H1 (cell line): Measurements from ENCODE around the gene CLCA4. TPM values are rescaled to one million over a fixed set of nuclear protein-coding genes. Genes with fewer than 3 reads are reported as not detected.

Source experiments
- ASH2L ChIP-seq: fragments of 200-600, 300-600 bp; sonication (generic); IDR thresholded peaks from one replicate; pipeline ENCODE4 v1.7.1; 2017; ENCODE audit warnings: low read length
- CHD1 ChIP-seq: IDR thresholded peaks from 2 replicates; pipeline ENCODE4 v1.6.1; 2012; ENCODE audit warnings: low read depth, low read length, improper control_type of control experiment
- FOSL1 ChIP-seq: IDR thresholded peaks from 2 replicates; pipeline ENCODE4 v1.6.1; 2011; ENCODE audit warnings: mild to moderate bottlenecking, low read depth, low read length, moderate library complexity; ENCODE audit not compliant: insufficient read depth
- SP4 ChIP-seq: IDR thresholded peaks from 2 replicates; pipeline ENCODE4 v1.6.1; 2012; ENCODE audit warnings: low read length, inconsistent platforms
- polyA plus RNA-seq, 7 experiments: library from polyadenylated mRNA; depleted of rRNA in 3 of 7; stranded (reverse) in 5 of 7; unstranded in 2 of 7; fragments of >200 nt in 5 of 7; fragments of 200-250 nt in 2 of 7; gene quantifications; 1 replicate in 5 of 7; 2 replicates in 1 of 7; 4 replicates in 1 of 7; pipeline versions ENCODE4 v1.2.1 to v1.2.3, GENCODE V29; 2011 to 2013; ENCODE audit warnings: missing spikeins in 2 of 7, mixed read lengths in 2 of 7
- total RNA-seq: library from RNA; stranded (reverse); fragmentation: NEBNext Ultra II Directional; extraction: Animal tissue kit (Norgen Biotek cat#: 25700); gene quantifications from 2 replicates; pipeline ENCODE4 v1.2.1, GENCODE V29; 2021

CLCA4 gene
- total and polyA plus RNA-seq, 2 of the 8 experiments (the other 6 are each of a cell fraction or from before 2014, with no cell fraction given): not detected

- no peak for TF ChIP-seq SP4
- TF ChIP-seq FOSL1: no peak
- no peak for TF ChIP-seq ASH2L
- TF ChIP-seq CHD1: no peak
Observed at GRCh38 chr1:86619313-86619712, 72.4 kb downstream of the CLCA4 start (continued).
